Ishikawa (cell line): ENCODE data around the gene HOXB6.

Experiments used
- EP300 ChIP-seq: IDR thresholded peaks from 2 replicates; pipeline ENCODE4 v1.6.1; 2012; ENCODE audit warnings: borderline replicate concordance
- MAX ChIP-seq: IDR thresholded peaks from 2 replicates; pipeline ENCODE4 v1.6.1; 2012
- NFIC ChIP-seq: IDR thresholded peaks from 2 replicates; pipeline ENCODE4 v1.6.1; 2012
- REST ChIP-seq: IDR thresholded peaks from 2 replicates; pipeline ENCODE4 v1.6.1; 2012; ENCODE audit warnings: low read depth, mild to moderate bottlenecking

GRCh38 chr17:48570325-48571023, 34.3 kb downstream of the HOXB6 start:
- no peak for TF ChIP-seq MAX
- TF ChIP-seq EP300, result no peak
- no peak for TF ChIP-seq REST
- no peak for TF ChIP-seq NFIC
